ENCODE data around the gene FLYWCH2. TPM values are rescaled to one million over a fixed set of nuclear protein-coding genes. Genes with fewer than 3 reads are reported as not detected.
A peak's percentile ranks its signal among the peaks of the same experiment; 100 is the strongest.

Gene FLYWCH2
- total and polyA plus RNA-seq, 2 of the 13 experiments (the other 11 are each of a cell fraction or from before 2014, with no cell fraction given) = 16.9 to 19.8 TPM

DNA sequence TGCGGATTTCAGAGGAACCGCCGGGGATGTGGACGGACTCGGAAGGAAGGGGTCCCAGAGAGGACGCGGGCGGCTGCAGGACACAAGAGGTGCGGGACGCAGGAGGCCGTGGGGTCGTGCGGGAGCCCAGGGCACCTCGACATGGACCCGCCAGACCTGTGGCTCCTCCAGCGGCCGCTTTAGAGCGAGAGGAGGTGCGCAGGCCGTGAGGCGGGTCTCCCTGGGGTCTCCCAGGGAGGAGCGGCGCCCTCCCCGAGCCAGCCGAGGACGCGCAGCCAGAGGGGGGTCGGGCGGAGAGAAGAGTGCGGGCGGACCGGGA is 21.9 kb downstream of the FLYWCH2 start (continued):
- TF ChIP-seq, protein P1, sequence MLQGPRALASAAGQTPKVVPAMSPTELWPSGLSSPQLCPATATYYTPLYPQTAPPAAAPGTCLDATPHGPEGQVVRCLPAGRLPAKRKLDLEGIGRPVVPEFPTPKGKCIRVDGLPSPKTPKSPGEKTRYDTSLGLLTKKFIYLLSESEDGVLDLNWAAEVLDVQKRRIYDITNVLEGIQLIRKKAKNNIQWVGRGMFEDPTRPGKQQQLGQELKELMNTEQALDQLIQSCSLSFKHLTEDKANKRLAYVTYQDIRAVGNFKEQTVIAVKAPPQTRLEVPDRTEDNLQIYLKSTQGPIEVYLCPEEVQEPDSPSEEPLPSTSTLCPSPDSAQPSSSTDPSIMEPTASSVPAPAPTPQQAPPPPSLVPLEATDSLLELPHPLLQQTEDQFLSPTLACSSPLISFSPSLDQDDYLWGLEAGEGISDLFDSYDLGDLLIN (CRISPR knock-in tag; IDR thresholded peaks at IDR 0.05; ENCODE audit: borderline replicate concordance) = no peak
- TF ChIP-seq KLF15 (CRISPR knock-in tag; IDR thresholded peaks at IDR 0.05; ENCODE audit: borderline replicate concordance) = no peak
- TF ChIP-seq, protein P2, sequence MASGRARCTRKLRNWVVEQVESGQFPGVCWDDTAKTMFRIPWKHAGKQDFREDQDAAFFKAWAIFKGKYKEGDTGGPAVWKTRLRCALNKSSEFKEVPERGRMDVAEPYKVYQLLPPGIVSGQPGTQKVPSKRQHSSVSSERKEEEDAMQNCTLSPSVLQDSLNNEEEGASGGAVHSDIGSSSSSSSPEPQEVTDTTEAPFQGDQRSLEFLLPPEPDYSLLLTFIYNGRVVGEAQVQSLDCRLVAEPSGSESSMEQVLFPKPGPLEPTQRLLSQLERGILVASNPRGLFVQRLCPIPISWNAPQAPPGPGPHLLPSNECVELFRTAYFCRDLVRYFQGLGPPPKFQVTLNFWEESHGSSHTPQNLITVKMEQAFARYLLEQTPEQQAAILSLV (CRISPR knock-in tag; IDR thresholded peaks at IDR 0.05; ENCODE audit: borderline replicate concordance) = no peak

DNA sequence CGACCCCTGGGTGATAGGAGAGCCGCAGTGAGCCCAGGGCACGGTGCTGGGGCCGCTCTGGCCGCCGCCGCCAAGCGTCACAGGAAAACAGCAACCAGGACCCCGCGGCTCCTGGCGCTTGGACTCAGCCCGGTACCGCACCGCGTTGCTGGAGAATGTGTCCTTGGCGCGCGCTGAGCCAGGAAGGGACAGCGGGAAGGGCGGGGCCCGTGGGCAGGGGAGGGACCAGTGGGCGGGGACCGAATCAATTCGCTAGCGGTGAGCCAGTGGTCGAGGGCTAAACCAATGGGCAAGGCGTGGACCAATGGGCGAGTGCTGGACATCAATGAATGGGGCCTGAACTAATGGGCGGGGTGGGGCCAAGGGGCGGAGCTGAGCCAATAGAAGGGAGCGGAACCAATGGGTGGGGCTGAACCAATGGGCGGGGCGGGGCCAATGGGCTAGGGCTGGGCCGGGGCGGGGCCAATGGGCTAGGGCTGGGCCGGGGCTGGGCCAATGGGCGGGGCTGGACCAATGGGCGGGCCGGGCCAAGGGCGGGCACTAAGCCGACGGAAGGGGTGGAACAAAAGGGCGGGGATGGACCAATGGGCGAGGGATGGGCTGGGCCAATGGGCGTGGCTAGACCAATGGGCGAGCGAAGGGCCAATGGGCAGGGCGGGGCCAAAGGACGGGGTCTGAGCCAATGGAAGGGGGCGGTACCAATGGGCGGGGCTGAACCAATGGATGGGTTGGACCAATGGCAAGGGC is 22.4 kb downstream of the FLYWCH2 start:
- no peaks in the 10 kb centered on the region for H3K36me3 ChIP-seq (replicated peaks in 1 of 2; ENCODE audit: control insufficient read depth in 1 of 2, insufficient read depth in 2 of 2, low read length in 2 of 2)
- no peaks in the 10 kb centered on the region for H3K9me3 ChIP-seq (ENCODE audit: low read length)
- peak overlapping the region; percentile 91 for H3K9ac ChIP-seq (ENCODE audit: insufficient read depth, low read depth, low read length)
- ChIA-PET CTCF (ENCODE audit: low intra/inter-chr PET ratio, low total read pairs) (interaction anchor here (0.9 to 2.1 kb wide), 2 partner anchors 31 to 67 kb away, joined by 3 to 7 read pairs; no protein-coding TSS in a partner anchor), POLR2A (interaction anchor here (0.6 to 3.5 kb wide), 39 partner anchors 8 to 962 kb away, joined by 3 to 96 read pairs (median 4); partner anchors contain the start of genes FLYWCH2, HCFC1R1, MSRB1 and PKMYT1)
- intact Hi-C loops (cut with micrococcal nuclease; ENCODE audit: unreplicated experiment) (loop anchor here (2.0 kb wide), 2 partner anchors 23 to 31 kb away; partner anchors contain the start of gene FLYWCH2), in situ Hi-C loops (cut with HindIII; ENCODE audit: extremely low pct_ligation_motif_present, low pct_unique_long_range_greater_than_20kb) (no loop called here)
- ATAC-seq (peak; percentile 81), DNase-seq (ENCODE audit: low spot score) (peak; percentile 97), FAIRE-seq (peak; percentile 86)
- WGBS (ENCODE audit: low lambda C conversion rate) = 2% methylated on average over 38 of the region's 51 CpGs
- no peaks in the 10 kb centered on the region for H4K20me1 ChIP-seq (ENCODE audit: insufficient read depth, low read length)
- peak overlapping the region; percentile 82 to 96 (median 95) for H3K4me3 ChIP-seq (replicated peaks in 1 of 3; ENCODE audit: insufficient read depth in 1 of 3, low read depth in 2 of 3, low read length in 3 of 3)
- H3K79me2 ChIP-seq (ENCODE audit: insufficient read depth, low read length) = peaks cover 2% of the 10 kb centered on the region
- H3K4me1 ChIP-seq (ENCODE audit: insufficient read depth, low read length) = peaks cover 19% of the 10 kb centered on the region
- no peaks in the 10 kb centered on the region; a peak in 1 of 5 replicates for H3K27me3 ChIP-seq (ENCODE audit: control insufficient read depth in 1 of 2, insufficient read depth in 2 of 2, low read length in 2 of 2)
- H3K27ac ChIP-seq (ENCODE audit: extremely low read length, insufficient read depth, low read length) = peak overlapping the region; percentile 83
- no TSS peak for BruUV-seq (replicated peaks)
- H3K4me2 ChIP-seq (ENCODE audit: low read depth, low read length) = peak overlapping the region; percentile 98
- H2AFZ ChIP-seq (ENCODE audit: low read length) = no peak overlapping the region
- 0 out of 2 replicates have a peak, but pooled peaks have one; percentile 41 for TF ChIP-seq KLF15 (CRISPR knock-in tag; IDR thresholded peaks at IDR 0.05; ENCODE audit: borderline replicate concordance)
- TF ChIP-seq PLRG1 (conservative IDR thresholded peaks at IDR 0.05) = no peak
- TF ChIP-seq MAFK (conservative IDR thresholded peaks at IDR 0.05 in 1 of 2, IDR thresholded peaks at IDR 0.05 in 1 of 2; ENCODE audit: low read length in 2 of 2) = no peak
- no peak for TF ChIP-seq MATR3 (CRISPR knock-in tag; IDR thresholded peaks at IDR 0.05)
- TF ChIP-seq FOXA3 (CRISPR knock-in tag; IDR thresholded peaks at IDR 0.05) = peak; percentile 56
- TF ChIP-seq, protein P3, sequence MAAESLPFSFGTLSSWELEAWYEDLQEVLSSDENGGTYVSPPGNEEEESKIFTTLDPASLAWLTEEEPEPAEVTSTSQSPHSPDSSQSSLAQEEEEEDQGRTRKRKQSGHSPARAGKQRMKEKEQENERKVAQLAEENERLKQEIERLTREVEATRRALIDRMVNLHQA (CRISPR knock-in tag; IDR thresholded peaks at IDR 0.05) = no peak
- TF ChIP-seq AGO2 (optimal IDR thresholded peaks at IDR 0.05; ENCODE audit: low read depth, low read length) = no peak
- TF ChIP-seq ATF7 (IDR thresholded peaks at IDR 0.05) = no peak
- no peak; the same call in 1 of the 2 replicates for TF ChIP-seq ATF7 (CRISPR knock-in tag; IDR thresholded peaks at IDR 0.05)
- no peak; the same call in 1 of the 2 replicates for TF ChIP-seq ZNF589 (CRISPR knock-in tag; conservative IDR thresholded peaks at IDR 0.05)
- no peak for TF ChIP-seq ZNF552 (CRISPR knock-in tag; IDR thresholded peaks at IDR 0.05; ENCODE audit: borderline replicate concordance)
- TF ChIP-seq CEBPB (IDR thresholded peaks at IDR 0.05; ENCODE audit: borderline replicate concordance, low read depth, low read length) = no peak
- TF ChIP-seq, protein P4, sequence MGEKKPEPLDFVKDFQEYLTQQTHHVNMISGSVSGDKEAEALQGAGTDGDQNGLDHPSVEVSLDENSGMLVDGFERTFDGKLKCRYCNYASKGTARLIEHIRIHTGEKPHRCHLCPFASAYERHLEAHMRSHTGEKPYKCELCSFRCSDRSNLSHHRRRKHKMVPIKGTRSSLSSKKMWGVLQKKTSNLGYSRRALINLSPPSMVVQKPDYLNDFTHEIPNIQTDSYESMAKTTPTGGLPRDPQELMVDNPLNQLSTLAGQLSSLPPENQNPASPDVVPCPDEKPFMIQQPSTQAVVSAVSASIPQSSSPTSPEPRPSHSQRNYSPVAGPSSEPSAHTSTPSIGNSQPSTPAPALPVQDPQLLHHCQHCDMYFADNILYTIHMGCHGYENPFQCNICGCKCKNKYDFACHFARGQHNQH (CRISPR knock-in tag; IDR thresholded peaks at IDR 0.05) = peak; percentile 85
- TF ChIP-seq, protein P5, sequence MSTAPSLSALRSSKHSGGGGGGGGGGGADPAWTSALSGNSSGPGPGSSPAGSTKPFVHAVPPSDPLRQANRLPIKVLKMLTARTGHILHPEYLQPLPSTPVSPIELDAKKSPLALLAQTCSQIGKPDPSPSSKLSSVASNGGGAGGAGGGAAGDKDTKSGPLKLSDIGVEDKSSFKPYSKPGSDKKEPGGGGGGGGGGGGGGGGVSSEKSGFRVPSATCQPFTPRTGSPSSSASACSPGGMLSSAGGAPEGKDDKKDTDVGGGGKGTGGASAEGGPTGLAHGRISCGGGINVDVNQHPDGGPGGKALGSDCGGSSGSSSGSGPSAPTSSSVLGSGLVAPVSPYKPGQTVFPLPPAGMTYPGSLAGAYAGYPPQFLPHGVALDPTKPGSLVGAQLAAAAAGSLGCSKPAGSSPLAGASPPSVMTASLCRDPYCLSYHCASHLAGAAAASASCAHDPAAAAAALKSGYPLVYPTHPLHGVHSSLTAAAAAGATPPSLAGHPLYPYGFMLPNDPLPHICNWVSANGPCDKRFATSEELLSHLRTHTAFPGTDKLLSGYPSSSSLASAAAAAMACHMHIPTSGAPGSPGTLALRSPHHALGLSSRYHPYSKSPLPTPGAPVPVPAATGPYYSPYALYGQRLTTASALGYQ (CRISPR knock-in tag; IDR thresholded peaks at IDR 0.05) = no peak

All from HepG2 (cell line).